Activated CD8-positive, alpha-beta T cell treated with anti-CD3 and anti-CD28 coated beads for 36 hours (primary cell): ENCODE results near the gene PCDHA10. TPM values are rescaled to one million over a fixed set of nuclear protein-coding genes. Genes with fewer than 3 reads are reported as not detected.
"Not testable (repeated sequence)": the region's sequence is repeated elsewhere in the genome, so short reads cannot be mapped to it uniquely, and the experiment has no call there.

Experiments
- ATAC-seq: fragments of 200-7000 bp; cut with Tn5 transposase; one replicate; pipeline ENCODE4 v1.10.0; 2021; ENCODE audit warnings: mild to moderate bottlenecking, moderate library complexity
- CTCF ChIA-PET: fragments of 350-600 bp; sonication (Branson Sonifier 250); formaldehyde crosslinking; loops from one replicate; lab custom pipeline; 2021; ENCODE audit warnings: antibody characterized with exemption; lab: Charles Lee
- POLR2A ChIA-PET: fragments of 350-600 bp; sonication (Branson Sonifier 250); formaldehyde crosslinking; loops from one replicate; lab custom pipeline; 2021; ENCODE audit warnings: antibody characterized with exemption; lab: Charles Lee
- DNase-seq: peaks from one replicate; pipeline ENCODE4 v3.0.0-alpha.2; 2020
- H3K27ac Mint-ChIP-seq: one replicate; pipeline ENCODE4 v1.8.0; 2021; ENCODE audit warnings: mild to moderate bottlenecking, mixed read lengths
- H3K27me3 Mint-ChIP-seq: one replicate; pipeline ENCODE4 v1.8.0; 2021; ENCODE audit warnings: mixed read lengths
- H3K36me3 Mint-ChIP-seq: one replicate; pipeline ENCODE4 v1.8.0; 2021; ENCODE audit warnings: low read depth, mixed read lengths
- H3K4me1 Mint-ChIP-seq: one replicate; pipeline ENCODE4 v1.8.0; 2021; ENCODE audit warnings: low read depth, mixed read lengths
- H3K4me3 Mint-ChIP-seq: one replicate; pipeline ENCODE4 v1.8.0; 2021; ENCODE audit warnings: mild to moderate bottlenecking, moderate library complexity, mixed read lengths
- H3K9me3 Mint-ChIP-seq: one replicate; pipeline ENCODE4 v1.8.0; 2021; ENCODE audit warnings: mixed read lengths
- intact Hi-C: fragments of 100-400 bp; cut with micrococcal nuclease; formaldehyde crosslinking; loops from one replicate; pipeline ENCODE4 v1.10.0; 2022
- total RNA-seq, 2 experiments: library from RNA; stranded (reverse); gene quantifications; one replicate each; pipeline ENCODE4 v1.2.3, GENCODE V29; 2021
- TF ChIP-seq, protein P1 (sequence below): fragments of 200-600 bp; IDR thresholded peaks from one replicate; pipeline ENCODE4 v1.8.0; 2022; ENCODE audit warnings: antibody characterized with exemption, mild to moderate bottlenecking

Gene PCDHA10
- total RNA-seq, 2 experiments from 2014 or later = not detected

DNA sequence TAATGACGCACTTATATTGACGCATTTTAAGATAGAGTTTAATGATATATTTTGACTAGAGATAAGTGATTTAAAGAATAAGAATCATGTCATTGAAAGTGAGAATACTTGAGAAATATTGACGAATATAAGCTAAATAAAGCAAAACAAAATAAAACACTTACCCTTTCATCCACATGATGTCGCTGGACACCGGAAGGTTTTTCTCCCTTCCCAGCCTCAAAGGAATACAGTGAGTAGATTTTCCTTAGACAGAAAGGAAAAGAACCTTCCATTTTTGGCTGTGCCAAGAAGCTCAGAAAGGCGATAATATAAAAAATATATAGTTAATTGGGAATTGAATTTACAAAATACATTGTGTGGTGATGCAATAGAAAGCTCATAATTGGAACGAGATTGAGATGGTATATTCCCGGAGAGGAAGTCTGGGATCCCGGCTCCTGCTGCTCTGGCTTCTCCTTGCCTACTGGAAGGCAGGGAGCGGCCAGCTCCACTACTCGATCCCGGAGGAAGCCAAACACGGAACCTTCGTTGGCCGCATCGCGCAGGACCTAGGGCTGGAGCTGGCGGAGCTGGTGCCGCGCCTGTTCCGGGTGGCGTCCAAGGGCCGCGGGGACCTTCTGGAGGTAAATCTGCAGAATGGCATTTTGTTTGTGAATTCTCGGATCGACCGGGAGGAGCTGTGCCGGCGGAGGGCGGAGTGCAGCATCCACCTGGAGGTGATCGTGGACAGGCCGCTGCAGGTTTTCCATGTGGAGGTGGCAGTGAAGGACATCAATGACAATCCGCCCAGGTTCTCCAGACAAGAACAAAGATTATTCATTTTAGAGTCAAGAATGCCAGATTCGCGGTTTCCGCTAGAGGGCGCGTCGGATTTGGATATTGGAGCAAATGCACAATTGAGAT is 34.1 kb upstream of the PCDHA10 start, which contains the start of gene PCDHA5:
Gene PCDHA5 (plus strand): TSS at position 239 of the 906 bp plus-strand sequence.
- ChIA-PET CTCF (interaction anchor here (0.7 to 2.0 kb wide), 3 partner anchors 19 to 701 kb away, joined by 3 to 7 read pairs (median 6); partner anchors contain the start of gene PCDHA8), POLR2A (interaction anchor here (0.6 kb wide), 1 partner anchor 491 kb away, joined by 3 read pairs; no protein-coding TSS in a partner anchor)
- peaks cover 6% of the 10 kb centered on the region for H3K27me3 Mint-ChIP-seq
- intact Hi-C loops = no loop called here
- DNase-seq = peak; percentile 58
- no peaks in the 10 kb centered on the region for H3K4me1 Mint-ChIP-seq
- H3K9me3 Mint-ChIP-seq = peaks cover 5% of the 10 kb centered on the region
- no peak for ATAC-seq
- no peak within 1 kb of the TSS for H3K4me3 Mint-ChIP-seq
- peaks cover 4% of the 10 kb centered on the region for H3K36me3 Mint-ChIP-seq
- TF ChIP-seq, protein P1, sequence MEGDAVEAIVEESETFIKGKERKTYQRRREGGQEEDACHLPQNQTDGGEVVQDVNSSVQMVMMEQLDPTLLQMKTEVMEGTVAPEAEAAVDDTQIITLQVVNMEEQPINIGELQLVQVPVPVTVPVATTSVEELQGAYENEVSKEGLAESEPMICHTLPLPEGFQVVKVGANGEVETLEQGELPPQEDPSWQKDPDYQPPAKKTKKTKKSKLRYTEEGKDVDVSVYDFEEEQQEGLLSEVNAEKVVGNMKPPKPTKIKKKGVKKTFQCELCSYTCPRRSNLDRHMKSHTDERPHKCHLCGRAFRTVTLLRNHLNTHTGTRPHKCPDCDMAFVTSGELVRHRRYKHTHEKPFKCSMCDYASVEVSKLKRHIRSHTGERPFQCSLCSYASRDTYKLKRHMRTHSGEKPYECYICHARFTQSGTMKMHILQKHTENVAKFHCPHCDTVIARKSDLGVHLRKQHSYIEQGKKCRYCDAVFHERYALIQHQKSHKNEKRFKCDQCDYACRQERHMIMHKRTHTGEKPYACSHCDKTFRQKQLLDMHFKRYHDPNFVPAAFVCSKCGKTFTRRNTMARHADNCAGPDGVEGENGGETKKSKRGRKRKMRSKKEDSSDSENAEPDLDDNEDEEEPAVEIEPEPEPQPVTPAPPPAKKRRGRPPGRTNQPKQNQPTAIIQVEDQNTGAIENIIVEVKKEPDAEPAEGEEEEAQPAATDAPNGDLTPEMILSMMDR = no peak
- no peak within 1 kb of the TSS for H3K27ac Mint-ChIP-seq

DNA sequence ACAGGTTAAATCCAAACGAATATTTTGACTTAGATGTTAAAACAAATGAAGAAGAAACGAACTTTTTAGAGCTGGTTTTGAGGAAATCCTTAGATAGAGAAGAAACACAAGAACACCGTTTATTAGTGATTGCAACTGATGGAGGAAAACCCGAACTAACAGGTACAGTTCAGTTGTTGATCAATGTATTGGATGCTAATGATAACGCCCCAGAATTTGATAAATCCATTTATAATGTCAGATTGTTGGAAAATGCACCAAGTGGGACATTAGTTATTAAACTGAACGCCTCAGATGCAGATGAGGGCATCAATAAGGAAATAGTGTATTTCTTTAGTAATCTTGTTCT is 33.4 kb upstream of the PCDHA10 start:
- Mint-ChIP-seq H3K27ac (no peak overlapping the region), H3K4me1 (no peaks in the 10 kb centered on the region), H3K36me3 (peaks cover 4% of the 10 kb centered on the region), H3K4me3 (no peak overlapping the region), H3K27me3 (peaks cover 11% of the 10 kb centered on the region), H3K9me3 (peaks cover 5% of the 10 kb centered on the region)
- DNase-seq = no peak
- ATAC-seq = no peak
- POLR2A ChIA-PET = no interaction called here
- intact Hi-C loops = no loop called here
- TF ChIP-seq, protein P1 = no peak
- CTCF ChIA-PET = interaction anchor here (0.7 to 2.0 kb wide), 3 partner anchors 19 to 701 kb away, joined by 3 to 7 read pairs (median 6); partner anchors contain the start of gene PCDHA8

DNA sequence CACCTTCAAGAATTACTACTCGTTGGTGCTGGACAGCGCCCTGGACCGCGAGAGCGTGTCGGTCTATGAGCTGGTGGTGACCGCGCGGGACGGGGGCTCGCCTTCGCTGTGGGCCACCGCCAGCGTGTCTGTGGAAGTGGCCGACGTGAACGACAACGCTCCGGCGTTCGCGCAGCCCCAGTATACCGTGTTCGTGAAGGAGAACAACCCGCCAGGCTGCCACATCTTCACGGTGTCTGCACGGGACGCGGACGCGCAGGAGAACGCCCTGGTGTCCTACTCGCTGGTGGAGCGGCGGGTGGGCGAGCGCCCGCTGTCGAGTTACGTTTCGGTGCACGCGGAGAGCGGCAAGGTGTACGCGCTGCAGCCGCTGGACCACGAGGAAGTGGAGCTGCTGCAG is 32.7 kb upstream of the PCDHA10 start:
- H3K4me3 Mint-ChIP-seq, CTCF ChIA-PET, H3K27ac Mint-ChIP-seq, DNase-seq, ATAC-seq, H3K9me3 Mint-ChIP-seq, intact Hi-C loops, H3K4me1 Mint-ChIP-seq, POLR2A ChIA-PET, H3K36me3 Mint-ChIP-seq: not testable (repeated sequence)
- H3K27me3 Mint-ChIP-seq = peaks cover 11% of the 10 kb centered on the region

DNA sequence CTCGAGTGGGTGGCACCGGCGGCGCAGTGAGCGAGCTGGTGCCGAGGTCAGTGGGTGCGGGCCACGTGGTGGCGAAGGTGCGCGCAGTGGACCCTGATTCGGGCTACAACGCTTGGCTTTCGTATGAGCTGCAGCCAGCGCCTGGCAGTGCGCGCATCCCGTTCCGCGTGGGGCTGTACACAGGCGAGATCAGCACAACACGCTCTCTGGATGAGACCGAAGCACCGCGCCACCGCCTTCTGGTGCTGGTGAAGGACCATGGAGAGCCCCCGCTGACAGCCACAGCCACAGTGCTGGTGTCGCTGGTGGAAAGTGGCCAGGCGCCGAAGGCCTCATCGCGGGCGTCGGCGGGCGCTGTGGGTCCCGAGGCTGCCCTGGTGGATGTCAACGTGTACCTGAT is 32.2 kb upstream of the PCDHA10 start:
- H3K4me3 Mint-ChIP-seq = no peak overlapping the region
- H3K27me3 Mint-ChIP-seq = peaks cover 15% of the 10 kb centered on the region
- ChIA-PET CTCF (no interaction called here), POLR2A (no interaction called here)
- DNase-seq = no peak
- TF ChIP-seq, protein P1 = no peak
- H3K36me3 Mint-ChIP-seq = peaks cover 5% of the 10 kb centered on the region
- intact Hi-C loops = no loop called here
- no peak overlapping the region for H3K27ac Mint-ChIP-seq
- ATAC-seq = no peak
- peaks cover 7% of the 10 kb centered on the region for H3K9me3 Mint-ChIP-seq
- no peaks in the 10 kb centered on the region for H3K4me1 Mint-ChIP-seq

GRCh38 chr5:140827704-140828361 is 27.9 kb upstream of the PCDHA10 start, which contains the start of gene PCDHA6:
Gene PCDHA6 (plus strand): TSS chr5:140827960. CDS start chr5:140828092, 132 bp downstream.
- Mint-ChIP-seq H3K27me3 (peaks cover 29% of the 10 kb centered on the region), H3K36me3 (peaks cover 7% of the 10 kb centered on the region), H3K9me3 (peaks cover 20% of the 10 kb centered on the region), H3K27ac (no peak within 1 kb of the TSS), H3K4me3 (no peak within 1 kb of the TSS), H3K4me1 (no peaks in the 10 kb centered on the region)
- no peak for ATAC-seq
- intact Hi-C loops = no loop called here
- TF ChIP-seq, protein P1 = no peak
- ChIA-PET CTCF (interaction anchor here (2.4 kb wide), 1 partner anchor 14 kb away, joined by 7 read pairs; no protein-coding TSS in a partner anchor), POLR2A (no interaction called here)
- no peak for DNase-seq
